SHP77 treated with DMSO at 0.1 percent for 48 hours (cell line): ENCODE data around the gene JAML.

Source experiments
- DNase-seq: peaks from one replicate; lab custom pipeline; 2025; lab: John Stamatoyannopoulos, UW

The JAML gene, protein sequence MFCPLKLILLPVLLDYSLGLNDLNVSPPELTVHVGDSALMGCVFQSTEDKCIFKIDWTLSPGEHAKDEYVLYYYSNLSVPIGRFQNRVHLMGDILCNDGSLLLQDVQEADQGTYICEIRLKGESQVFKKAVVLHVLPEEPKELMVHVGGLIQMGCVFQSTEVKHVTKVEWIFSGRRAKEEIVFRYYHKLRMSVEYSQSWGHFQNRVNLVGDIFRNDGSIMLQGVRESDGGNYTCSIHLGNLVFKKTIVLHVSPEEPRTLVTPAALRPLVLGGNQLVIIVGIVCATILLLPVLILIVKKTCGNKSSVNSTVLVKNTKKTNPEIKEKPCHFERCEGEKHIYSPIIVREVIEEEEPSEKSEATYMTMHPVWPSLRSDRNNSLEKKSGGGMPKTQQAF

GRCh38 chr11:118224511-118225188, at the start of gene JAML:
Gene JAML, minus strand, starts transcription at chr11:118225011. Its CDS starts 10,145 bp downstream, at chr11:118214866.
- no peak for DNase-seq

DNA sequence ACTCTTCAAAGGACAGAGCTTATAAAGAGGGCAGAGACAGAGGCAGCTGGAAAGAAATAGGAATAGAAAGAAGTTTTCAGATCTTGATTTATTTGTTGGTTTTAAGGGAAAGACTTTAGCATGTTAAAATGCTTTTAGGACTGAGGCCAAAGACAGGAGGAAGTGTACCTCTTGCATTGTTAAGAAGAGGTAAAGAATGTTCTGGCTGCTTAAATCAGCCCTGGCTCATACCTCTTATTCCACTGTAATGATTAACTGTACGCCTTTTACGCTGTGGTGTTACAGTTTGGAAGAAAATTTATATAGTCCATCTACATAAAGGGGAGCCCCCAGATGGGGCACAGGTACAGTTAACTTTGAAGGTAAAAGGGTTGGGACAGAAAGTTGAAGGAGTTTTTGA, 49.4 kb upstream of the JAML start:
- no peak for DNase-seq

DNA sequence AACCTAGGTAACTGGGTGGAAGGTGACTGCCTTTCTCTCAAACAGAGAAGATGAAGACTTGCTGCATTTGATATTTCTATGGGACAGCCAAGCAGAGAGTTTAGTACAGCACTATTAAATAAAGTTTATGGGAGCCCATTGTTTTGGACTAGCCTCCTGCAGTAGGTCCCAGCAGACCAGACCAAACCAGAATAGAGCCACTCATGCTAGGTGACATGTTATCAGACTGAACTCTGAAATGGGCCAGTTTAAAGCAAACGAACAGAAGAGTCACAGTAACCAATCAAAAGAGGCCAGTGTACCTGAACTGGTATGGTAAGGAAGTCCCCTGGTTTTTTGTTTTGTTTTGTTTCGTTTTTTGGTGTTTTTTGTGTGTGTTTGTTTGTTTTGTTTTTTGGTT, 47.2 kb upstream of the JAML start:
- no peak for DNase-seq

GRCh38 chr11:118267486-118267885, 42.7 kb upstream of the JAML start:
- DNase-seq: no peak

- no peak for DNase-seq
Observed at GRCh38 chr11:118265954-118266353, 41.1 kb upstream of the JAML start.

DNA sequence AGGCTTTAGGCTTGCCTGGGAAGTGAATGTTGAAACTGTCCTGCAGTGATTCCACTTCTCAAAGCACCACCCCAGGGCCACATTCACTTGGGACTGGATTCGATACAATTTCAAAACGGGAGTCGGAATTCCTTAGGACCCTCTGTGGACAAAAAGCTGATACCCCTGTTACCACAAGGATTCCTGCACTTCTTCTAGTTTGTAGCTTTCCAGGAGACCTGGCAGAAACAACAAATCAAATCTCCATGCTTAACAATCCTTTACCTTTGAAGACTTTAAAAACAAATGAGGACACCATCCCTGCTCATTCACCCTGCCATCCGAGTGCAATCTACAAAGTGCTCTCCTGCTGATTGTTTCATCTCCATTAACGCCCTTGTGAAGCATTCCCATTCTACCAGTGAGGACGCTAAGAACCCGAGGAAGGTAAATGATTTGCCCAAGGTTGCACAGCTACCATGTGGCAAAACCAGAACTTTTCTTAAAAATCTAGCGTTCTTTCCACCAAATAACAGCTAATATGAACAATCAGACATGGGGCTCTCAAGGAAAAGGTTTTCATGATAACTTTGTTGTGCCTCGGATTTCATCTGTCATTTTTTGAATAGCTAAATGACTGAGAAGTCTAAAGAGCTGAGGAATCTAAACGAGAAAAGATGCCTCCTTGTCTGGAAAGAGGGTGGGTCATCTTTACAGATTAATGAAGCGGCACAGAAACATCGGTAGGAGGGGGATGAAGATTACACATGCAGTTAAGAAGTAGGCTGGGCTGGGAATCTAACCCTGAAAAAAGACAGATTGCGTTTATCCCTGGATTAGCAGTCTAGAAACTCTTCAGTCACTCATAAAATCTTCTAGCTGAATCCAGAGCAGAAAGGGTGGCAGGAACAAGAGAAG, 40.0 kb upstream of the JAML start:
- no peak for DNase-seq

GRCh38 chr11:118263695-118264568, 39.1 kb upstream of the JAML start, which contains the start of gene MPZL2:
Gene MPZL2, minus strand, starts transcription at chr11:118264297. Its CDS starts 144 bp downstream, at chr11:118264153.
- DNase-seq: no peak

- DNase-seq: no peak
Observed at GRCh38 chr11:118263112-118263511, 38.3 kb upstream of the JAML start.

- no peak for DNase-seq
Observed at GRCh38 chr11:118260353-118260752, 35.5 kb upstream of the JAML start.

GRCh38 chr11:118259138-118259537, 34.3 kb upstream of the JAML start:
- no peak for DNase-seq

- no peak for DNase-seq
Observed at GRCh38 chr11:118258410-118258809, 33.6 kb upstream of the JAML start.

- no peak for DNase-seq
Observed at GRCh38 chr11:118252688-118253087, 27.9 kb upstream of the JAML start.

DNA sequence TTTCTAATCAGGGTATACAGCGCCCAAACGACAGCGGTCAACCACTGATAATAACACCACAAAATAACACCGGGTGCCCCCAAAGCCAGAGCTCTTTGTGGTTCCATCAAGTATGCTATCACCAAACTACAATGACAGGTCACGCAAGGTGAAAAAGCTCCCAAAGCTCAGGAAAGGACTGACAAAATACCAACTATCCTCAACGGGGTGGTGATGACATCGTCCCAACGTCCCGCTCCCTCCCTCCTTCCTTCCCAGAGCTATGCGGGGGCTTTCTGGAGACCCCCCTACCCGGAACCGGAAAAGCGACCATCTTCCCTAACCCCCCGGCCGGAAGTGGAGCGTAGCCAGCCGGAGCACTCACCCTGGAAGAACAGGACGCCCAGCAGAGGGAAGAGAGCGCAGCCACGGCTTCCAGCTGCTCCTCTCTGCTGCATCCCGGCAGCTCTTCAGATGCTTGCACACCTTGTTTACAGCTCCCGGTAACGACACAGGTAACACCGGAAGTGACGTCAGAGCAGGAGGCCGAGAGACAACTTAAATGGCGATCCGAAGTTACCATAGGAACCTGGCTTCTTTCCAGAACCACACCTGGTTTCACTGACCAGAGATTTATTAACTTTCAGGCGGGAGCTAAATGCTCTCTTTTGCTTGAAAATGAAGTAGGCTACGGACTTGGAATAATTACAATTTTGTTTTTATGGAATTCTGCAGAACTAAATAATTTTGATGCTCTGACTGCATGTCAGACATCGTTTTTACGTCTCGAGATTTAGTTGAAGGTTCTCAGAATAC, 27.2 kb upstream of the JAML start, which contains the start of gene MPZL3:
TSS of gene MPZL3 (minus strand) at position 508 of the 795 bp plus-strand sequence. CDS start at position 437, 71 bp downstream.
- DNase-seq: peak; percentile 46

DNA sequence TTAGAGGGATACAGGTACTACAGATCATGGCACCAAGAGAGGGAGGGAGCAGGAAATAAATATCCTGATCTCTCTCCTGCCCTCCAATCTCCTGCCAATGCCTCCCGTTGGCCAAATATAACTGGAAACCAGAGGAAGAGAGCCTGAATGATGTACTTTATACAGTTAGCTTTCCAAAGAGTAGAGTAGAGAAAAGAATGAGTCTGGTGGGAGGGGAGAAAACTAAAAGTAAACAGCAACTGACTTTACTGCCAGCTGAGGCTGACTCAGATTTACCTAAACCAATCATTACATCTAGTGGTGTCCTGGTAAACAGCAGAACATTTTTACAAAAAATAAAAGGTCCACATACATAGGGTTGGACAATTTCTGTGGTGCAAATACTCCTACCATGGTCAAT, 22.2 kb upstream of the JAML start:
- no peak for DNase-seq

DNA sequence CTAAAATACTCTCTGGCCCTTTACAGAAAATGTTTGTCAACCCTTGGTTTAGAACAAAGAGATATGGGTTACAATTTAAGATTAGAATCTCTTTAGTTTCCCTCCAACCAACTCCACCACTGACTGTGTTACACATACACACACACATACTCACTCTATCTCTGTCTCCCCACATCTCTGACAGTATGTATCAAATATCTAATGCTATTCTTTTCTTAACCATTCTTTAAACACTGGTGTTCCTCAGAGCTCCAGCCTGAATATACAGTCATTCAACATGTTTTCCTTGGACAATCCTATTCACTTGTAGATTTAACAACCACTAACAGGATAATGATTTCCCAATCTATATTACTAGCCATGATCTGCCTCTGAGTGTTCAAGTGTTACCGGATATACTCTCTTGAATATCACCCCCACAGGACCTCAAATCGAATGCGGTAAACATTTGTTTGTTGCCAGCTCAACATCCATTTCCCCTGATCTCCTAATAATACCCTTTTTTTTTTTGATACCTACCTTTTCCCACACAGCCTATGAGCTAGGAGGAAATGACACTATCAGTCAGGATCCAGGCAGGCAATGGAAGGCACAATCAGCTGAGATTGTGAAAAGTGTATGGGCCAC, 21.2 kb upstream of the JAML start:
- DNase-seq: no peak

DNA sequence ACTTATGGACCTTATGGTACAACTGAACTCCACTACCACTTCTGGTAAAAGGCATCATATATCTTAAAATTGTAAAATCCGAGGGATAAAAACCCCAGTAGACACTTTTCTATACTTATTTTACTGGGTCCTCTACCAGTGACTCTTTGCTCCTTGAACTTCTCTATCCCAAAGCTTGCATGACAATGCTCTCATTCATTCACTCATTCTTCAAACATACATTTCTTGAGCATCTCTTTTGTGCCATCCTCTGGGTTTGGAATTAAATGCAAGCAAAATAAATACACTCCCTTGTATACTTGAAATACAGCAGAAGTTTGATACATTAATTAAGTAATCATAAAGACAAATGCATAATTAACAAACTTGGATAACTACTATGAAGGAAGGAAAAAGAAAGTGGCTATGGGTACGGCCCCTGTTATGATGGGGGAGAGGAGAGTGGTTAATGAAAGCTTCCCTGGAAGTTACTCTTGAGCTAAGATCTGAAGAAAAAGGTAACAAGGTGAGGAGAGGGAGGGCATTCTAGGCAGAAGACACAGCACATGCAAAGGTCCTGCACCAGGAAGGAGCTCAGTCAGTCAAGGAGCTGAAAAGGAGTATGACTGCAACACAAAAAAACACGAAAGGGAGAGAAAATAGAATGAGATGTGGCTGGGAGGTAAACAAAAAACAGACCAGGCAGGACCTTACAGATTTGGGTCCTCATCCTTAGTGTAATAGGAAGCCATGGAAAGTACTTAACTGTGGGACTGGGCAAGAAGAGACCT, 19.4 kb upstream of the JAML start:
- no peak for DNase-seq

- no peak for DNase-seq
Observed at GRCh38 chr11:118243161-118243560, 18.4 kb upstream of the JAML start.

DNA sequence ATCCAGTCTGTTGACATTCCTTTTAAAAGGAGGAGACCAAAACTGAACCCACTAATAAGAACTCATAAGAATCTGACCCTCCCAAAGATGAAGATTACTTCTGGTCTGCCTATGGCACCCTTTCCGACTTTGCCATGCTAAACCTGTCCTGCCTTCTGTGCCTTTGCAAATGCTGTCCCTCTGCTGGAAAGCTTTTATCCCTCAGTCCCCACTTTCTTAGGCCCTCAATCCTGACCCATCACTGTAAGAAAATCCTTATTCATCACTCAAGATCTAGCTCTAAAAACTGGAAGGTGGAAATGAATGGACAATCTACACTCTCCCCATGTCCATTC, 16.9 kb upstream of the JAML start:
- no peak for DNase-seq
